ENCODE data around the gene MGAT2.

Gene MGAT2

GRCh38 chr14:49622022-49622607 is 1.5 kb downstream of the MGAT2 start:
- Histone ChIP-seq H3K36me3 (ENCODE audit: control insufficient read depth, insufficient read depth, low read length) (no peaks in the 10 kb centered on the region), H3K4me3 (replicated peaks; ENCODE audit: low read depth, low read length) (peak overlapping the region; percentile 95), H3K27me3 (replicated peaks; ENCODE audit: control insufficient read depth, insufficient read depth, low read length) (no peaks in the 10 kb centered on the region)
- no peak for DNase-seq (ENCODE audit: extremely low read depth, insufficient read length)
- TF ChIP-seq CTCF (IDR thresholded peaks at IDR 0.05; ENCODE audit: insufficient read depth, low read length, poor library complexity, severe bottlenecking), result no peak

- DNase-seq (ENCODE audit: extremely low read depth, insufficient read length), result no peak
- no peaks in the 10 kb centered on the region for H3K27me3 ChIP-seq (replicated peaks; ENCODE audit: control insufficient read depth, insufficient read depth, low read length)
- peak overlapping the region; percentile 95 for H3K4me3 ChIP-seq (replicated peaks; ENCODE audit: low read depth, low read length)
- H3K36me3 ChIP-seq (ENCODE audit: control insufficient read depth, insufficient read depth, low read length), result no peaks in the 10 kb centered on the region
- no peak for TF ChIP-seq CTCF (IDR thresholded peaks at IDR 0.05; ENCODE audit: insufficient read depth, low read length, poor library complexity, severe bottlenecking)
These were observed 2.8 kb downstream of the MGAT2 start for GRCh38 chr14:49623387-49623786.

- H3K36me3 ChIP-seq (ENCODE audit: control insufficient read depth, insufficient read depth, low read length), result no peaks in the 10 kb centered on the region
- peak; percentile 51 for DNase-seq (ENCODE audit: extremely low read depth, insufficient read length)
- peak overlapping the region; percentile 95 for H3K4me3 ChIP-seq (replicated peaks; ENCODE audit: low read depth, low read length)
- H3K27me3 ChIP-seq (replicated peaks; ENCODE audit: control insufficient read depth, insufficient read depth, low read length), result no peaks in the 10 kb centered on the region
- no peak for TF ChIP-seq CTCF (IDR thresholded peaks at IDR 0.05; ENCODE audit: insufficient read depth, low read length, poor library complexity, severe bottlenecking)
These were observed 3.6 kb downstream of the MGAT2 start for GRCh38 chr14:49623941-49624839.

GRCh38 chr14:49633640-49634546 is 13.3 kb downstream of the MGAT2 start:
- peak; percentile 87 for TF ChIP-seq CTCF (IDR thresholded peaks at IDR 0.05; ENCODE audit: insufficient read depth, low read length, poor library complexity, severe bottlenecking)
- Histone ChIP-seq H3K27me3 (replicated peaks; ENCODE audit: control insufficient read depth, insufficient read depth, low read length) (no peaks in the 10 kb centered on the region), H3K4me3 (replicated peaks; ENCODE audit: low read depth, low read length) (peak overlapping the region; percentile 94), H3K36me3 (ENCODE audit: control insufficient read depth, insufficient read depth, low read length) (peaks cover 3% of the 10 kb centered on the region)
- DNase-seq (ENCODE audit: extremely low read depth, insufficient read length), result peak; percentile 96

GRCh38 chr14:49634547-49635334 is 14.1 kb downstream of the MGAT2 start, which contains the start of gene DNAAF2:
Gene DNAAF2 (minus strand): TSS chr14:49635244. CDS start chr14:49635149, 95 bp downstream.
- Histone ChIP-seq H3K27me3 (replicated peaks; ENCODE audit: control insufficient read depth, insufficient read depth, low read length) (no peaks in the 10 kb centered on the region), H3K36me3 (ENCODE audit: control insufficient read depth, insufficient read depth, low read length) (peaks cover 3% of the 10 kb centered on the region), H3K4me3 (replicated peaks; ENCODE audit: low read depth, low read length) (peak within 1 kb of the TSS; percentile 94)
- DNase-seq (ENCODE audit: extremely low read depth, insufficient read length), result no peak
- no peak for TF ChIP-seq CTCF (IDR thresholded peaks at IDR 0.05; ENCODE audit: insufficient read depth, low read length, poor library complexity, severe bottlenecking)

Data from GM06990 (cell line).